RPMI8226 (cell line): ENCODE data around the gene UVRAG.
"Not testable (repeated sequence)": the region's sequence is repeated elsewhere in the genome, so short reads cannot be mapped to it uniquely, and the experiment has no call there.

Experiments used
- DNase-seq: peaks from one replicate; pipeline ENCODE4 v3.0.0-alpha.2; 2015

Gene UVRAG

DNA sequence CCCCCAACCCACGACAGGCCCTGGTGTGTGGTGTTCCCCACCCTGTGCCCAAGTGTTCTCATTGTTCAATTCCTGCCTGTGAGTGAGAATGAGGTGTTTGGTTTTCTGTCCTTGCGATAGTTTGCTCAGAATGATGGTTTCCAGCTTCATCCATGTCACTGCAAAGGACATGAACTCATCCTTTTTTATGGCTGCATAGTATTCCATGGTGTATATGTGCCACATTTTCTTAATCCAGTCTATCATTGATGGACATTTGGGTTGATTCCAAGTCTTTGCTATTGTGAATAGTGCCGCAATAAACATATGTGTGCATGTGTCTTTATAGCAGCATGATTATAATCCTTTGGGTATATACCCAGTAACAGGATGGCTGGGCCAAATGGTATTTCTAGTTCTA is 158.7 kb downstream of the UVRAG start:
- not testable (repeated sequence) for DNase-seq

GRCh38 chr11:75979075-75979474 is 164.1 kb downstream of the UVRAG start:
- DNase-seq, result not testable (repeated sequence)

GRCh38 chr11:75979479-75980027 is 164.5 kb downstream of the UVRAG start:
- not testable (repeated sequence) for DNase-seq

GRCh38 chr11:75980031-75980430 is 165.0 kb downstream of the UVRAG start:
- no peak for DNase-seq

DNA sequence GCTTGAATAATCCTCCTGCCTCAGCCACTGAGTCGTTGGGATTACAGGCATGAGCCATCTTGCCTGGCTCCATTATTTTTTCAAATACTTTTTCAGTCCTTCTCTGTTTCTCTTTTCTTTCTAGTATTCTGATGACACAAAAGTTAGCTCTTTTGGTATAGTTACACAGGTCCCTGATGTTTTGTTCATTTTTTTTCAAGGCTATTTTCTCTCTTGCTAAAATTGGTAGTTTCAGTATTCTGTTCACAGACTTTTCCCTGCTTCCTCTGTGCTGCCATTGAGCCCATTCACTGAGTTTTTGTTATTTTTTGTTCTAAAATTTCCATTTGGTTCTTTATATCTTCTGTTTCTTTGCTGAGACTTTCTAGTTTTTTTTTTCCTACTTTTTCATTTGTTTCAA is 166.5 kb downstream of the UVRAG start:
- DNase-seq, result no peak

DNA sequence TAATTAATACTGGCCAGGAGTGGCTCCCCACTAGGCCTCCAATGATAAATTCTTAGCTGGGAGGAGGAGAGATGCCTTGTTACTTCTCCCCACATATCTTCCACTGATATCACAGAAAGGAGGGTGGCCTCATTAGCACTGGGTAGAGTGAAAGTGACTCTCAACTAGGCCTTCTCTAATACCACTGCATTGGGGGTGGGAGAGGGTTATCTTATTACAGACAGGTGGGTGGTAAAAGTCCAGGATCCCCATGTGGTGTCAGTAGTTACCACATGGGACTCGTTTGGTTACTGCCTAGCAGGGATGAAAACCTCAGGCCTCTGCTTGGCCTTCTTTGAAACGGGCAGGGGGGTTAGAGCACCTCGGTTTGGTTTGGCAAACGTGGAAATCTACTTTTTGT is 167.3 kb downstream of the UVRAG start:
- DNase-seq, result no peak

- no peak for DNase-seq
Measured at GRCh38 chr11:75986966-75987365, 172.0 kb downstream of the UVRAG start.

GRCh38 chr11:75993126-75993525 is 178.1 kb downstream of the UVRAG start:
- no peak for DNase-seq

GRCh38 chr11:75994616-75995015 is 179.6 kb downstream of the UVRAG start:
- no peak for DNase-seq

- no peak for DNase-seq
Measured at GRCh38 chr11:75996523-75997442, 181.8 kb downstream of the UVRAG start.

DNA sequence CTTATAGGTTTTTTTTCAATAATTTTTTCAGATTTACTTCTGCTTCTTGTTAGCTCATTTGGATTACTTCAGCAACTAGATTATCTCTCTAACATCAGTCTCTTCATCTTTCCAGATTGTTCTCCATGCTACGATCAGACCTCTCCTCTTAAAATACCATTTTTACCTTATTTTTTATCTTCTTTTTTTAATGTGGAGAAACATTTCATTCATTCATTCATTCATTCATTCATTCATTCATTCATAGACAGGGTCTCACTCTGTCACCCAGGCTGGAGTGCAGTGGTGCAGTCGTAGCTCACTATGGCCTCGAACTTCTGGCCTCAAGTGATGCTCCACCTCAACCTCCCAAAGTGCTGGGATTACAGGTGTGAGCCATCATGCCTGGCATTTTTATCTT is 189.4 kb downstream of the UVRAG start:
- no peak for DNase-seq

DNA sequence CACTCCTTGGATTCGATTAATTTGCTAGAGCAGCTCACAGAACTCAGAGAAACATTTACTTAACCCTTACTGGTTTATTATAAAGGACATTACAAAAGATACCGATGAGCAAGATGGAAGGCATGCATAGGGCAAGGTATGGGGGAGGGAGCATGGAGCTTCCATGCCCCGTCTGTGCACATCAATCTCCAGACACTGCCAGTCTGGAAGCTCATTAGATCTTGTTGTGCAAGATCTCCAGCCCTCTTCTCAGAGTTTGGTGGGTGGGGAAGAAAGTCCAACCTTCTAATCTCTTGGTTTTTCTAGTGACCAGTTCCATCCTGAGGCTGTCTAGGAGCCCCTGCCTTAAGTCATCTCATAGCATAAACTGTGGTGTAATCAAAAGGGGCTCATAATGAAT is 190.7 kb downstream of the UVRAG start:
- DNase-seq, result no peak

DNA sequence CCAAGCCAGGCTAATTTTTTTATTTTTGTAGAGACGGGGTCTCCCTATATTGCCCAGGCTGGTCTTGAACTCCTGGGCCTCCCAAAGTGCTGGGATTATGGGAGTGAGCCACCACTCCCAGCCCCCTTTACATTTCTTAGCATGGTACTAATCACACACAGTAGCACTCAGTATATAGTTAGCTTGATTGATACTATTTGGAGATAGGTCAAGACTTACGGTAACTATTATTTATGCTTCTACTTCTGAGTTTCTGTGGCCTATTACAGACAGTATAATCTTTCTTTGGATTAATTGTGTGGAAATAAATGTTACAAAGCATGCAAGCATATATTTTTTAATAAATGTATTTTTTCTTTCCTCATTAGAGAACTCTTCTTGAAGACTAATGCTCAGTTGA is 192.2 kb downstream of the UVRAG start:
- no peak for DNase-seq

- DNase-seq, result no peak
Measured at GRCh38 chr11:76008474-76008873, 193.5 kb downstream of the UVRAG start.

DNA sequence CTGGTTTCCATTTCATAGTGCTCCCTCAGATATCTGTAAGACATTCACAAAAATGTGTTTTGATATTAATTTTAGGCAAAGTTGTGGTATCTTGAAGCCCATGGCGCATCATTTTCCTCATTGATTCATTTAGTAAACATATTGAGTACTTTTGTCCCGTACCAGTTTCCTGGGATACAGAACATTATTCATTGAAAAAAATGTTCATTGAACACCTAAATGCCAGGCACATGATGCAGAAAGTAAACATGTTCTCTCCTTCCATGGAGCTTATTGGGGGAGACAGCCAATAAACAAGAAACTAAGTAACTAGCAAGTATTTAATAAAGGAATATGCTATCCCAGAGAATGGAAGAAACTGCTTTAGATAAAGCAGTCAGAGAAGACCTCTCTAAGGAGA is 195.0 kb downstream of the UVRAG start:
- DNase-seq, result no peak

DNA sequence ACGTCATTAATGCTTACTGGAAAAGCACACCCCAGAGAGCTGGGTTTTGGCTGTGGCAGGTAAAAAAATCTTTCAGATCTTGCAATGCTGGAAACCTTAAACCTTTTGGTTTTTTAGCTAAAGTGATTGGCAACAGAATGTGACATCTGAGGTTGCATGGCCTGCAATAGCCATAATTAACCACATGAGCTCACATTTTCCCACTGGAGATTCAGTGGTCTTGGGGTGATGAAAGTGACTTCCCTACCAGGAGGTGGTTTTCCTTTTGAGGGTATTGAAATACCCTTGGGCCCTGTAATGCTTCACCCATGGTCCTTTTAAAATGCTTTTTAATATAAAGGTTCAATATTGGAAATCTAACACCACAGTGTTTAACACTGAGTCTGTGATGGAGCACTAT is 198.5 kb downstream of the UVRAG start:
- no peak for DNase-seq

DNA sequence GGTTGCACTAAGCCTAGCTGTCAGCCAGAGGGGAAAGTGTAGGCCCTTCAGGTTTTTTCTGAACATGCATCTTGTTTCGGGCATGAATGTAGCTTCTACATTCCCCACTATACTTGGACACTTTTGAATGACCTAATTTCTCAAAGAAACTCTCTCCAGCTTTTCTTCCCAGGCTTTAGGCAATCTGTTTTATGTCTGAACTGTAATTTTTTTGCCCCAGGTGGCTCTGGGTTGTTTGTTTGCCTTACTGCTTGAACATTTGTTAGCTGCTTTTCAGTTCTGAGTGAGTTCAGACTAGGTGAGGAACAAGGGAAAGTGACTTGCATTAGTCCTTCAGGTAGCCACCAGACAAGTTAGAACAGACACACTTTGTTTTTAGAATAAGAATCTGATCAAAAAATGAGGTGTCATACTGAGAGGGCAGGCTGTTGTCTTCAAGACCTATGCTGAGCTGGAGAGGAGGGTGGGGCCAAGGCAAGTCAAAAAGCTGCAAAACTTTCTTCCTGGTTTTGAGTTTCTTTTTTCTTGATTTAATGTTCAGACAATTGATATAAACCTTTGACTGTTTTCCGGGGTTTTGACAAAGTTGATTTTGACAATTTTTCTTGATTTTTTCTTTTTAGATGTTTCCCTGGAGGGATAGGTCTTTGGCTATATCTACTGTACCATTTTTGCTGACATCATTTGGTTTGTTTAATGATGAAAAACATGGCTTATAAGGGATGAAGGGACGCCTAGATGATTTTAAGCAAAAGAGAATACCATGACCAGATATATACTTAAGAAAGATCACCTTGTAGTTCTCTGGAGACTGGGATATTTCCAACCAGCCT is 208.4 kb downstream of the UVRAG start:
- DNase-seq, result peak; percentile 33

- peak; percentile 90 for DNase-seq
Measured at GRCh38 chr11:76025068-76025467, 210.1 kb downstream of the UVRAG start.

GRCh38 chr11:76025817-76026216 is 210.8 kb downstream of the UVRAG start:
- DNase-seq, result no peak

DNA sequence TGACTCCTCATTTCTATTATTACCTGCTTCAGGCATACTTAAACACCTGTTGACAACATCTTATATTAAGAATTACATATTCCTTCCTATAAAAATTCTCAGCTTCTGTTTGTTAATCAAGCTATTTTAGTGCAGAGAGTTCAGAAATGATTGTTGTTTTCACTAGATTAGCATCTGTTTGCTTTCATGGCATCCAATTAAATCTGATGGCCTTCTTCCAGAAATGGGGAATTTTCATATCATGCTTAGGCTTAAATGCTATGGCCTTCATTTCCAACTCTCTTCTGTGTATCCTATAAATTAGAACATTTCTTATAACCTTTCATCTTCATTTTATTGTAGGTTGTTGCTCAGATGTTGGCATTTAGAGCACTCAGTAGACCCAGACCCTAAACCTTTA is 211.3 kb downstream of the UVRAG start:
- no peak for DNase-seq

DNA sequence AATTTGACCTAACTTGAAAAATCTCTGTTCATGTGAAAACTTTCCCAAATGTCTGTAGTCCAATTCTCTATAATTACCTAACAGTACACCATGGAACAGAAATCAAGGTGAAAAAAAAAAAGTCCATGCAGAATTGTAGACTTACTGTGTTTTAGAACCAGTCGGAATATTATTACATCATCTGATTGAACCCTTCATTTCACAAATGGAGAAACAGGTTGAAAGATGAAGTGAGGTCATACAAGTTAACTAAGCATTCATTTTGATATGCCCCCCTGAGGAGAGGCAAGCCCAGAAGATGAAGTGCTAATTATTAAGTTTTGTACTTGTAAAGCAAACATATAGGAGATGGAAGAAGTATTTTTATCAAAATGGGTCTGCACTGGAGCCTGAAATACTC is 211.9 kb downstream of the UVRAG start:
- no peak for DNase-seq

GRCh38 chr11:76030286-76030685 is 215.3 kb downstream of the UVRAG start:
- no peak for DNase-seq

GRCh38 chr11:76030968-76031590 is 216.1 kb downstream of the UVRAG start:
- no peak for DNase-seq
